Natural killer cell (primary cell): ENCODE data around the gene HMCES. TPM values are rescaled to one million over a fixed set of nuclear protein-coding genes. Genes with fewer than 3 reads are reported as not detected.
A peak's percentile ranks its signal among the peaks of the same experiment; 100 is the strongest.

Source experiments
- ATAC-seq, 3 donors: fragments of 150-1000 bp in 2 of 3; fragments of 200-7000 bp in 1 of 3; cut with Tn5 transposase; 1 replicate in 1 of 3; 2 replicates in 2 of 3; pipeline ENCODE4 v1.10.0; 2021; ENCODE audit warnings: mild to moderate bottlenecking in 2 of 3, moderate library complexity in 2 of 3
- DNase-seq, 2 donors: peaks; one replicate each; pipeline versions ENCODE4 v3.0.0 to v3.0.0-alpha.2; 2013 to 2021; ENCODE audit warnings: mixed read lengths in 1 of 2
- H3K27ac ChIP-seq: one replicate; pipeline ENCODE4 v1.5.1; 2013; ENCODE audit warnings: mild to moderate bottlenecking, low read length
- H3K27me3 ChIP-seq: one replicate; pipeline ENCODE4 v1.6.1; 2013; ENCODE audit warnings: low read length; ENCODE audit not compliant: control insufficient read depth, insufficient read depth
- H3K36me3 ChIP-seq: one replicate; pipeline ENCODE4 v1.6.1; 2013; ENCODE audit warnings: low read length; ENCODE audit not compliant: control insufficient read depth, insufficient read depth
- H3K4me1 ChIP-seq: one replicate; pipeline ENCODE4 v1.6.1; 2013; ENCODE audit warnings: low read length; ENCODE audit not compliant: control insufficient read depth, insufficient read depth
- H3K4me3 ChIP-seq: one replicate; pipeline ENCODE4 v1.5.1; 2013; ENCODE audit warnings: low read length
- H3K9me3 ChIP-seq: one replicate; pipeline ENCODE4 v1.6.1; 2013; ENCODE audit warnings: low read length; ENCODE audit not compliant: control insufficient read depth, insufficient read depth
- H3K27ac Mint-ChIP-seq, 2 donors: one replicate each; pipeline ENCODE4 v1.8.0; 2022; ENCODE audit warnings: mild to moderate bottlenecking in 2 of 2, mixed read lengths in 2 of 2, moderate library complexity in 1 of 2
- H3K27me3 Mint-ChIP-seq, 2 donors: one replicate each; pipeline ENCODE4 v1.8.0; 2022; ENCODE audit warnings: low read depth in 2 of 2, mixed read lengths in 2 of 2
- H3K36me3 Mint-ChIP-seq: one replicate; pipeline ENCODE4 v1.8.0; 2022; ENCODE audit warnings: mixed read lengths
- H3K4me1 Mint-ChIP-seq, 2 donors: one replicate each; pipeline ENCODE4 v1.8.0; 2022; ENCODE audit warnings: mixed read lengths in 2 of 2
- H3K4me3 Mint-ChIP-seq: one replicate; pipeline ENCODE4 v1.8.0; 2022; ENCODE audit warnings: mild to moderate bottlenecking, moderate library complexity, mixed read lengths
- H3K9me3 Mint-ChIP-seq, 2 donors: one replicate each; pipeline ENCODE4 v1.8.0; 2022; ENCODE audit warnings: mixed read lengths in 2 of 2
- WGBS: methylation state at CpG from one replicate; pipeline ENCODE4 v1.1.7; 2013; ENCODE audit warnings: missing lambda C conversion rate; ENCODE audit not compliant: insufficient coverage; 5-methylcytosine and 5-hydroxymethylcytosine counted together
- intact Hi-C: fragments of 100-400 bp; cut with micrococcal nuclease; formaldehyde crosslinking; loops from one replicate; pipeline ENCODE4 v1.14.2; 2022
- total RNA-seq, 4 donors: library from RNA; stranded (reverse); fragments of 120-200 nt in 1 of 4; gene quantifications; one replicate each; pipeline versions ENCODE4 v1.2.3 to v1.2.4, GENCODE V29; 2013 to 2022
- TF ChIP-seq, protein P1 (sequence below): fragments of 200-600 bp; IDR thresholded peaks from one replicate; pipeline ENCODE4 v1.8.0; 2022; ENCODE audit warnings: antibody characterized with exemption

Gene HMCES
- total RNA-seq, 3 donors from 2014 or later (not counting 1 experiment from before 2014, with no cell fraction given), result 37.3 to 42.8 (median 40.9) TPM

DNA sequence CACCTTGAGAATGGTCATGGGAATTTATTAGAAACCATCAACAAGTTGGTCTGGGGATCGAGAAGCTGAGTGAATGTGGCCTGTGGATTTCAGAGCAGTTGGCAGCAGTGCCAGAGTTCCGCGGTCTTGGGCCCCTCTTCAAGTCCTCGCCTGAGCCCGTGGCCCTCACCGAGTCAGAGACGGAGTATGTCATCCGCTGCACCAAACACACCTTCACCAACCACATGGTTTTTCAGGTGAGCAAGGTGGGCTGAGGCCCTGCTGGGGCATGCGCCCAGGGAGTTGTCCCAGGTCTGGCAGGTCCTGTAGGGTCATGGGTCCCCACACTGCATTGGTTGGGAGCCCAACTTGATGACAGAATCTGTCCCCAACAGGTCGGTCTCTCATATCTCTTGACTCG is 7.0 kb upstream of the HMCES start:
- Mint-ChIP-seq H3K36me3 (peaks cover 38% of the 10 kb centered on the region), H3K4me1 (no peaks in the 10 kb centered on the region), H3K27ac (peak overlapping the region in 1 of 2 donors; percentile 53), H3K4me3 (no peak overlapping the region), H3K9me3 (no peaks in the 10 kb centered on the region), H3K27me3 (no peaks in the 10 kb centered on the region)
- no peak overlapping the region for H3K4me3 ChIP-seq
- H3K27ac ChIP-seq, result no peak overlapping the region
- no peaks in the 10 kb centered on the region for H3K9me3 ChIP-seq
- ATAC-seq (no peak), DNase-seq (no peak)
- H3K36me3 ChIP-seq, result peaks cover 96% of the 10 kb centered on the region
- TF ChIP-seq, protein P1, sequence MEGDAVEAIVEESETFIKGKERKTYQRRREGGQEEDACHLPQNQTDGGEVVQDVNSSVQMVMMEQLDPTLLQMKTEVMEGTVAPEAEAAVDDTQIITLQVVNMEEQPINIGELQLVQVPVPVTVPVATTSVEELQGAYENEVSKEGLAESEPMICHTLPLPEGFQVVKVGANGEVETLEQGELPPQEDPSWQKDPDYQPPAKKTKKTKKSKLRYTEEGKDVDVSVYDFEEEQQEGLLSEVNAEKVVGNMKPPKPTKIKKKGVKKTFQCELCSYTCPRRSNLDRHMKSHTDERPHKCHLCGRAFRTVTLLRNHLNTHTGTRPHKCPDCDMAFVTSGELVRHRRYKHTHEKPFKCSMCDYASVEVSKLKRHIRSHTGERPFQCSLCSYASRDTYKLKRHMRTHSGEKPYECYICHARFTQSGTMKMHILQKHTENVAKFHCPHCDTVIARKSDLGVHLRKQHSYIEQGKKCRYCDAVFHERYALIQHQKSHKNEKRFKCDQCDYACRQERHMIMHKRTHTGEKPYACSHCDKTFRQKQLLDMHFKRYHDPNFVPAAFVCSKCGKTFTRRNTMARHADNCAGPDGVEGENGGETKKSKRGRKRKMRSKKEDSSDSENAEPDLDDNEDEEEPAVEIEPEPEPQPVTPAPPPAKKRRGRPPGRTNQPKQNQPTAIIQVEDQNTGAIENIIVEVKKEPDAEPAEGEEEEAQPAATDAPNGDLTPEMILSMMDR, result no peak
- intact Hi-C loops, result no loop called here
- no peaks in the 10 kb centered on the region for H3K4me1 ChIP-seq
- no peaks in the 10 kb centered on the region for H3K27me3 ChIP-seq
- 98% methylated on average over 11 of the region's 11 CpGs for WGBS

DNA sequence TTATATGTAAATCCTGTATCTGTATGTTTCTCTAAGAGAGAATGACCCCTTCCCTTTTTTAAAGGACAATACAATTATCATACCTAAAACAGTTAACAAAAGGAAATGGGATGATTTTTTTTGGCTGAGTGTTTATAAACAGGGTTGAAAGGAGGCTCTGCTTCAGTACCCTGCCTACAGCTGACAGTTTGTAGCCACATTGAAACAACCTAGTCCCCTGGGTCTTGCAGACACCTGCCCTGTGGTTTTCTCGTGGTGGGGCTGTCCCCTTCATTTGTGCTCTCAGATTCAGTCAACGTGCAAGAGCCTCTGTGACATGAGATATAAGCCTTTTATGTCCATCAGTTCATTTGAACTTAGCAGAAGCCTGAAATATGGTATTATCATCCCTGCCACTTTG is 2.3 kb upstream of the HMCES start:
- Histone ChIP-seq H3K4me3 (no peak overlapping the region), H3K27me3 (no peaks in the 10 kb centered on the region), H3K9me3 (no peaks in the 10 kb centered on the region), H3K4me1 (peaks cover 27% of the 10 kb centered on the region), H3K36me3 (peaks cover 56% of the 10 kb centered on the region), H3K27ac (no peak overlapping the region)
- TF ChIP-seq, protein P1, result no peak
- Mint-ChIP-seq H3K27ac (peak overlapping the region; percentile 9 to 95), H3K4me1 (peaks cover 13 to 19% of the 10 kb centered on the region in 2 donors), H3K27me3 (no peaks in the 10 kb centered on the region), H3K9me3 (no peaks in the 10 kb centered on the region), H3K36me3 (peaks cover 28% of the 10 kb centered on the region), H3K4me3 (no peak overlapping the region)
- intact Hi-C loops, result no loop called here
- ATAC-seq (no peak), DNase-seq (no peak)
- WGBS, result 22% methylated on average over 2 of the region's 2 CpGs

DNA sequence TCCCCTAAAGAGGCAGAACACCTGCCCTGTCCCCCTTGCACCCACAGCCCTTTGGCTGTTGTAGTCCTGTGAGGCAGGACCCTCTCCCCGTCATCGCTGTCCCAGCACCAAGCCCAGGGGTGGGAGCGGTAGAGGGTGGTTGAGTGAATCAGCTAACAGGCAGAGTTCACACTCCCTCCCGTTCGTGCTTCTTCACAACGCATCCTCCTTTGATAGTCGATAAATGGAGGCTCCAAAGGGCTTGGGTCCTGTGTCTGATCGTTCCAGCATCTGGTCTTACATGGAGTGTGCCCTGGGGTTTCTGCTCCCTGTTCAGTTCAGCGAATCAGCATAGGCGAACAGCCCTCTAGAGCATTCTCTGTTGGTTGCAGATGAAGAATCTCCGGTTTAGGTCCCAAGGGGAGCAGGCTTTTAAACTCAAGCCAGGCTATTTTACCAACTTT is 820 bp upstream of the HMCES start:
- peaks cover 41% of the 10 kb centered on the region for H3K36me3 ChIP-seq
- TF ChIP-seq, protein P1, result no peak
- no peaks in the 10 kb centered on the region for H3K9me3 ChIP-seq
- no peaks in the 10 kb centered on the region for H3K27me3 Mint-ChIP-seq
- ATAC-seq, result no peak
- H3K4me3 Mint-ChIP-seq, result peak overlapping the region; percentile 90
- intact Hi-C loops, result loop anchor here (2.0 kb wide), 1 partner anchor 39 kb away; a partner anchor contains a TSS
- H3K36me3 Mint-ChIP-seq, result peaks cover 28% of the 10 kb centered on the region
- DNase-seq, result peak in 1 of 2 donors; percentile 30
- H3K4me1 ChIP-seq, result peaks cover 37% of the 10 kb centered on the region
- peaks cover 26 to 28% of the 10 kb centered on the region in 2 donors for H3K4me1 Mint-ChIP-seq
- no peaks in the 10 kb centered on the region for H3K27me3 ChIP-seq
- no peak overlapping the region for H3K4me3 ChIP-seq
- H3K27ac ChIP-seq, result peak overlapping the region; percentile 95
- WGBS, result 77% methylated on average over 11 of the region's 11 CpGs
- peak overlapping the region; percentile 92 to 95 for H3K27ac Mint-ChIP-seq
- no peaks in the 10 kb centered on the region for H3K9me3 Mint-ChIP-seq
